ENCODE results near the gene GDPGP1.

The GDPGP1 gene

DNA sequence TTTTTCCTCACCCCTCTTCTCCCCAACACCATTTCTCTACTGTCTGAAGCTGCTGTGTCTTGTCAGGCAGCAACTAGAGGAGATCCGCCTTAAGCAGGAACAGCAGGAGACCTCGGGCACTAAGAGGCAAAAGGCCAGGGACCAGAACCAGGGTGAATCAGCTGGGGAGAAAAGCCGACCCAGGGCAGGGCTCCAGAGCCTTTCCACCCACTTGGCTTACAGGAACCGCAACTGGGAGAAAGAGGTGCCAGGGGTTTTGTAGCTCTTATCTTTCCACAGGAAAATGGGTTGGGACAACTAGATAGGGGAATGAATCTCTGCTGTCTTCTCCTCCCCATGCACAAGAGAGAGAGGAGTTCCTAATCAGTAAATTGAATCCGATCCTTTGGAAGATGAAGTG lies 28.4 kb downstream of the GDPGP1 start:
- no peak for DNase-seq (ENCODE audit: extremely low read depth, low read depth)
- no peak overlapping the region for H3K4me3 ChIP-seq (replicated peaks; ENCODE audit: low read depth, low read length)
- TF ChIP-seq, protein P1, sequence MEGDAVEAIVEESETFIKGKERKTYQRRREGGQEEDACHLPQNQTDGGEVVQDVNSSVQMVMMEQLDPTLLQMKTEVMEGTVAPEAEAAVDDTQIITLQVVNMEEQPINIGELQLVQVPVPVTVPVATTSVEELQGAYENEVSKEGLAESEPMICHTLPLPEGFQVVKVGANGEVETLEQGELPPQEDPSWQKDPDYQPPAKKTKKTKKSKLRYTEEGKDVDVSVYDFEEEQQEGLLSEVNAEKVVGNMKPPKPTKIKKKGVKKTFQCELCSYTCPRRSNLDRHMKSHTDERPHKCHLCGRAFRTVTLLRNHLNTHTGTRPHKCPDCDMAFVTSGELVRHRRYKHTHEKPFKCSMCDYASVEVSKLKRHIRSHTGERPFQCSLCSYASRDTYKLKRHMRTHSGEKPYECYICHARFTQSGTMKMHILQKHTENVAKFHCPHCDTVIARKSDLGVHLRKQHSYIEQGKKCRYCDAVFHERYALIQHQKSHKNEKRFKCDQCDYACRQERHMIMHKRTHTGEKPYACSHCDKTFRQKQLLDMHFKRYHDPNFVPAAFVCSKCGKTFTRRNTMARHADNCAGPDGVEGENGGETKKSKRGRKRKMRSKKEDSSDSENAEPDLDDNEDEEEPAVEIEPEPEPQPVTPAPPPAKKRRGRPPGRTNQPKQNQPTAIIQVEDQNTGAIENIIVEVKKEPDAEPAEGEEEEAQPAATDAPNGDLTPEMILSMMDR (IDR thresholded peaks at IDR 0.05; ENCODE audit: low read depth, low read length, missing control alignments): no peak

DNA sequence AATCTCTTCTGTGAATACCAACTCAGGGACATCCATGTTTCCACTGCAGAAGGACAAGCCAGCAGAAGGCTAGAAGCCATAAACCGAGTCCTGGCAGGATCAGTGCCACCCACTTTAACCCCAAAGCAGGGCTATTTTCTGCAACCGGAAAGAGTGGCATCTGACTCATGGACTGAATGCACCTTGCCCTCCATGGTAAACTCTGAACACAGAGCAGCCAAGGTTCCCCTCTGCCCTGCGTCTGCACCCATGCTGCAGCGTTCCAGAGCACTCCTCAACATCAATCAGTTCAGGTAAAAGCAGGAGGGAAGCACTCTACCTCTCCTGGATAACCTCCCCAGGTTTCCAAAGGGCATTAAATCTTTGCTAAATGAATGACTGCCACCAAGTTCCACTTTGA lies 30.7 kb downstream of the GDPGP1 start:
- TF ChIP-seq, protein P1 (IDR thresholded peaks at IDR 0.05; ENCODE audit: low read depth, low read length, missing control alignments): no peak
- H3K4me3 ChIP-seq (replicated peaks; ENCODE audit: low read depth, low read length): peak overlapping the region; percentile 83
- DNase-seq (ENCODE audit: extremely low read depth, low read depth): no peak

DNA sequence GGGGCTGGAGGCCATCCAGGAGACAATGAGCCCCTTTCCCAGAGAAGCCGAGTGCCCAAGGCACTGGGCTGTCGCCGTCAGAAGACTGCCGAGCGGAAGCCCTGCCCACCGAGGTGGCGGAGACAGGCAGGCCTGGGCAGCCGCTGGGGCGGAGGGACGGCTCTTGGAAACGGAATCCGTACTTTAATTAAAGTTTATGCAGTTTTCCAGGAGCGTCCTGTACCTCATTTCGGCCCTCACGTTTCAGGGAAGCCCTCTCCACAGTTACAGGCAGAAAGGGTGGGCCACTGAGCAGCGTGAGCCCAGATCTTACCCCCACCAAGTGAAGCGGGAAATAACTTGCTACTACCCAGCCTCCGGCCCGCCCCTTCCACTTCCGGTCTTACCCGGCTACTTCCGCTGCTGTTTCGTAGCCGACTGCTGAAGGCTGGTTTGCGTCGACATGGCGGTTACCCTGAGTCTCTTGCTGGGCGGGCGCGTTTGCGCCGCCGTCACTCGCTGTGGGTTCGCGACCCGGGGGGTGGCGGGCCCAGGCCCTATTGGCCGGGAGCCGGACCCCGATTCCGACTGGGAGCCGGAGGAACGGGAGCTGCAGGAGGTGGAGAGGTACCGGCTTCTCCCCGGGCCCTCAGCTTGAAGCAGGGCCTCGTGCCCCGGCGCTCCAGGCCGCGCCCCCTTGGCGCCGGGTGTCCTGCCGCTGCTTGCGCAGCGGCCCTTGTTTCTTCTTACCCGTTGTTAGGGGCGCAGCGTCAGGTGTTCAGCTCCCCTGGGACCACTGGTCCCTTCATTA lies 31.5 kb downstream of the GDPGP1 start, which contains the start of gene NGRN:
Gene NGRN, plus strand, starts transcription at position 402 of the 790 bp plus-strand sequence. Its CDS starts 41 bp downstream, at position 443.
- peak within 1 kb of the TSS; percentile 83 for H3K4me3 ChIP-seq (replicated peaks; ENCODE audit: low read depth, low read length)
- TF ChIP-seq, protein P1 (IDR thresholded peaks at IDR 0.05; ENCODE audit: low read depth, low read length, missing control alignments): no peak
- peak; percentile 71 for DNase-seq (ENCODE audit: extremely low read depth, low read depth)

DNA sequence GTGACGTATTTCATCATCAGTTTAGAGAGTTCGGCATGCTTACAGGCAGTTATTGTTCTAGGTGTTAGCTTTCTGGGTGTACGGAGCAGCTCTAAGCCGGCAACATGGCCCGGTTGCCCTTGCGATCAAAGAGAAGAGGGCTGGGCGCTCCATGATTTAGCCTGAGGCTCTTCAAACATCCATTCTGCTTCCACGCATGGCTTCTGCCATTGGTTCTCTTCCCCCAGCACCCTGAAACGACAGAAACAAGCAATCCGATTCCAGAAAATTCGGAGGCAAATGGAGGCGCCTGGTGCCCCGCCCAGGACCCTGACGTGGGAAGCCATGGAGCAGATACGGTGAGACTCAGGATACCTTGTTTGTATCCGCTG lies 32.0 kb downstream of the GDPGP1 start:
- no peak for DNase-seq (ENCODE audit: extremely low read depth, low read depth)
- TF ChIP-seq, protein P1 (IDR thresholded peaks at IDR 0.05; ENCODE audit: low read depth, low read length, missing control alignments): no peak
- H3K4me3 ChIP-seq (replicated peaks; ENCODE audit: low read depth, low read length): peak overlapping the region; percentile 83

DNA sequence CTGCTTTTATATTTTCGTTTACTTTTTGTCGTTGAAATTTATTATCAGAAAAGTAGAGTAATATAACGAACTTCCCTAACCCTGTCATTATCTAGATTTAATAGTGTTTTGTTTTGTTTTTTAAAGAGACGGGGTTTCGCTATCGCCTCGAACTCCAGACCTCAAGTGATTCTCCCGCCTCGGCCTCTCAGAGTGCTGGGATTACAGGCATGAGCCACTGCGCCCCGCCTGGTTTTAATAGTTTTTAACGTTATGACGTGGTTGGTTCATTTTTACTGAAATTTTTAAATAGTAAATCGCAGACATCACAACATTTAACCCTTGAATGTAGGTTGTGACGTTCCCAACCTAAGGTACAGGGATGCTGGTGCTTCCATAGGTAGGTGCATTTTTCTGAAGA lies 32.5 kb downstream of the GDPGP1 start:
- H3K4me3 ChIP-seq (replicated peaks; ENCODE audit: low read depth, low read length): peak overlapping the region; percentile 83
- TF ChIP-seq, protein P1 (IDR thresholded peaks at IDR 0.05; ENCODE audit: low read depth, low read length, missing control alignments): no peak
- DNase-seq (ENCODE audit: extremely low read depth, low read depth): no peak

DNA sequence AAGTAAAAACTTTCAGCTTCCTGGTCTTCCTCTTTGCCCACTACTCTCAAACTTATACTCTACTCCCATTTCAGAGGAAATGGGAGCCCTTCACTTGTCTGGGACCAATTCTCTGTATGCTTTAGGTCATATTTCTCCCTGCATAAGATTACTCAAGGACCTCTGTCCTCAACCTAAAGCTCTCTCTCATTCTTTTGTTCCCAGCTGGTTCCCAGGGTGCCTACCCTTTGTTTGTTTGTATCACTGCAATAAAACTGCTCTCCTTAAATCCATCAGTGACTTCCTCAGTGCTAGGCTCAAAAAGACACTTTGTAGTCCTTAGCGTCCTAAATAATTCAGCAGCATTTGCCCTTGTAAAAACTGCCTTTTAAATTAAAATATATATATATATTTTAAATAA lies 34.4 kb downstream of the GDPGP1 start:
- peak overlapping the region; percentile 83 for H3K4me3 ChIP-seq (replicated peaks; ENCODE audit: low read depth, low read length)
- no peak for DNase-seq (ENCODE audit: extremely low read depth, low read depth)
- TF ChIP-seq, protein P1 (IDR thresholded peaks at IDR 0.05; ENCODE audit: low read depth, low read length, missing control alignments): no peak
